ENCODE data around the gene NPC1.

- TF ChIP-seq CTCF (IDR thresholded peaks at IDR 0.05) (no peak), POLR2A (IDR thresholded peaks at IDR 0.05) (no peak)
Observed at GRCh38 chr18:23578891-23579653, 7.2 kb downstream of the NPC1 start.
